Measurements from ENCODE around the gene DDX59. TPM values are rescaled to one million over a fixed set of nuclear protein-coding genes. Genes with fewer than 3 reads are reported as not detected.
A peak's percentile ranks its signal among the peaks of the same experiment; 100 is the strongest.

DDX59 gene
- 9.2 and 20.2 TPM in 2 replicates for total RNA-seq

- peak; percentile 98 to 99 for DNase-seq (ENCODE audit: low read depth in 2 of 2)
Measured at GRCh38 chr1:200669314-200670241, at the start of gene DDX59. Gene DDX59, minus strand, starts transcription at chr1:200669907. Its CDS starts 3,167 bp downstream, at chr1:200666740.

- DNase-seq (ENCODE audit: low read depth in 2 of 2), result no peak
Measured at GRCh38 chr1:200714504-200715187, 44.9 kb upstream of the DDX59 start.

GRCh38 chr1:200710166-200710565 lies 40.5 kb upstream of the DDX59 start:
- no peak for DNase-seq (ENCODE audit: low read depth in 2 of 2)

GRCh38 chr1:200708769-200709168 lies 39.1 kb upstream of the DDX59 start:
- no peak for DNase-seq (ENCODE audit: low read depth in 2 of 2)

GRCh38 chr1:200708161-200708560 lies 38.5 kb upstream of the DDX59 start:
- no peak for DNase-seq (ENCODE audit: low read depth in 2 of 2)

GRCh38 chr1:200707116-200707515 lies 37.4 kb upstream of the DDX59 start:
- no peak for DNase-seq (ENCODE audit: low read depth in 2 of 2)

GRCh38 chr1:200706111-200706814 lies 36.6 kb upstream of the DDX59 start:
- no peak for DNase-seq (ENCODE audit: low read depth in 2 of 2)

- no peak for DNase-seq (ENCODE audit: low read depth in 2 of 2)
Measured at GRCh38 chr1:200704986-200705500, 35.3 kb upstream of the DDX59 start.

GRCh38 chr1:200699871-200700270 lies 30.2 kb upstream of the DDX59 start:
- peak in 1 of 2 donors; percentile 98 for DNase-seq (ENCODE audit: low read depth in 2 of 2)

GRCh38 chr1:200694738-200695137 lies 25.0 kb upstream of the DDX59 start:
- no peak for DNase-seq (ENCODE audit: low read depth in 2 of 2)

- no peak for DNase-seq (ENCODE audit: low read depth in 2 of 2)
Measured at GRCh38 chr1:200693327-200693726, 23.6 kb upstream of the DDX59 start.

GRCh38 chr1:200692316-200692715 lies 22.6 kb upstream of the DDX59 start:
- no peak for DNase-seq (ENCODE audit: low read depth in 2 of 2)

- DNase-seq (ENCODE audit: low read depth in 2 of 2), result no peak
Measured at GRCh38 chr1:200686620-200687019, 16.9 kb upstream of the DDX59 start.

GRCh38 chr1:200684015-200684414 lies 14.3 kb upstream of the DDX59 start:
- no peak for DNase-seq (ENCODE audit: low read depth in 2 of 2)

- DNase-seq (ENCODE audit: low read depth in 2 of 2), result no peak
Measured at GRCh38 chr1:200683298-200683697, 13.6 kb upstream of the DDX59 start.

- no peak for DNase-seq (ENCODE audit: low read depth in 2 of 2)
Measured at GRCh38 chr1:200681231-200681630, 11.5 kb upstream of the DDX59 start.

- no peak for DNase-seq (ENCODE audit: low read depth in 2 of 2)
Measured at GRCh38 chr1:200676829-200677228, 7.1 kb upstream of the DDX59 start.

- no peak for DNase-seq (ENCODE audit: low read depth in 2 of 2)
Measured at GRCh38 chr1:200675588-200675852, 5.8 kb upstream of the DDX59 start.

- DNase-seq (ENCODE audit: low read depth in 2 of 2), result no peak
Measured at GRCh38 chr1:200674838-200675587, 5.3 kb upstream of the DDX59 start.

GRCh38 chr1:200673952-200674823 lies 4.5 kb upstream of the DDX59 start:
- DNase-seq (ENCODE audit: low read depth in 2 of 2), result no peak
